Measurements from ENCODE around the gene ABCC1.

Gene ABCC1

DNA sequence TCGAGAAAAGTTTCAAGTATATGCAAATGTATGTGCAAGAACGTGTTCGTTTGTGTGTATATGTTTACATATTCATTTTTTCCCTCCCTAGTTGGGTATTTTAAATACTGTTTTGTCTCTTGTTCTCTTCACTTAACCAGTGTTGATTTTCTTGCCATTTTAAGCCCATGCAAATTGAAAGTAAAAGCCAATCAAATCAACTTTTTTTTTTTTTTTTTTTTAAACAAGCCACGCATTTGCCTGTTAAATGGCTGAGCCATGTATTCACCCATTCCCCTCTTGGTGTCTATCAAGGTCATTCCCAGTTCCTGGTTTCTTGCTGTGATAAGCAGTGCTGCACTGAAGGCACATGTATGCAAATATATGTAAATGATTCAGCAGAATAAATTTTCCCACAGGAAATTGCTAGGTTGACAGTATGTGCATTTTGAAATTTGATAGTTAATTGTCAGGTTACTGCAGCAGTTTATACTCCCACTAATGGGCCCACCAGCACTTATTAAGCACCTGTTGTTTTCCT, 12.2 kb downstream of the ABCC1 start (continued):
- TF ChIP-seq, protein P1, sequence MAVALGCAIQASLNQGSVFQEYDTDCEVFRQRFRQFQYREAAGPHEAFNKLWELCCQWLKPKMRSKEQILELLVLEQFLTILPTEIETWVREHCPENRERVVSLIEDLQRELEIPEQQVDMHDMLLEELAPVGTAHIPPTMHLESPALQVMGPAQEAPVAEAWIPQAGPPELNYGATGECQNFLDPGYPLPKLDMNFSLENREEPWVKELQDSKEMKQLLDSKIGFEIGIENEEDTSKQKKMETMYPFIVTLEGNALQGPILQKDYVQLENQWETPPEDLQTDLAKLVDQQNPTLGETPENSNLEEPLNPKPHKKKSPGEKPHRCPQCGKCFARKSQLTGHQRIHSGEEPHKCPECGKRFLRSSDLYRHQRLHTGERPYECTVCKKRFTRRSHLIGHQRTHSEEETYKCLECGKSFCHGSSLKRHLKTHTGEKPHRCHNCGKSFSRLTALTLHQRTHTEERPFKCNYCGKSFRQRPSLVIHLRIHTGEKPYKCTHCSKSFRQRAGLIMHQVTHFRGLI (tag by site-specific recombination; IDR thresholded peaks at IDR 0.05) = no peak

DNA sequence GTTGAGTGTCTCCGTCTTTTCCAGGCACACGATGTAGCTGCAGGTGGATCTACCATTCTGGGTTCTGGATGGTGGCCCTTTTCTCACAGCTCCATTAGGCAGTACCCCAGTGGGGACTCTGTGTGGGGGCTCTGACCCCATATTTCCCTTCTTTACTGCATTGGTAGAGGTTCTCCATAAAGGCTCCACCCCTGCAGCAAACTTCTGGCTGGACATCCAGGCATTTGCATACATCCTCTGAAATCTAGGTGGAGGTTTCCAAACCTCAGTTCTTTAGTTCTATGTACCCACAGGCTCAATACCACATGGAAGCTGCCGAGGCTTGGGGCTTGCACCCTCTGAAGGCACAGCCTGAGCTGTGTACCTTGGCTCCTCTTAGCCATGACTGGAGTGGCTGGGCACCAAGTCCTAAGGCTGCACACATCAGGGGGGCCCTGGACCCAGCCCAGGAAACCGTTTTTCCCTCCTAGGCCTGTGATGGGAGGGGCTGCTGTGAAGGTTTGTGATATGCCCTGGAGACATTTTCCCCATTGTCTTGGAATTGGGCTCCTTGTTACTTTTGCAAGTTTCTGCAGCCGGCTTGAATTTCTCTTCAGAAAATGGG, 14.0 kb downstream of the ABCC1 start:
- ChIA-PET POLR2A (no interaction called here), CTCF (no interaction called here)
- Histone ChIP-seq H3K36me3 (ENCODE audit: control insufficient read depth in 2 of 2, insufficient read depth in 1 of 2, low read length in 2 of 2) (peaks cover 0 to 2% of the 10 kb centered on the region in 2 experiments; a peak in 1 of 3 replicates), H3K4me3 (ENCODE audit: low read depth, low read length) (no peak overlapping the region), H3K9me3 (ENCODE audit: control insufficient read depth, insufficient read depth, low read depth, low read length) (no peaks in the 10 kb centered on the region), H3K4me1 (ENCODE audit: control insufficient read depth, insufficient read depth, low read length) (peaks cover 3% of the 10 kb centered on the region), H3K27ac (ENCODE audit: extremely low read depth, low read depth, low read length) (no peak overlapping the region)
- TF ChIP-seq KLF16 (tag by site-specific recombination; IDR thresholded peaks at IDR 0.05) (no peak), ZNF132 (tag by site-specific recombination; IDR thresholded peaks at IDR 0.05; ENCODE audit: borderline replicate concordance) (no peak), ZNF600 (tag by site-specific recombination; IDR thresholded peaks at IDR 0.05) (no peak), ZBTB48 (tag by site-specific recombination; IDR thresholded peaks at IDR 0.05) (no peak), ZNF394 (tag by site-specific recombination; IDR thresholded peaks at IDR 0.05; ENCODE audit: borderline replicate concordance) (no peak), ZFHX2 (tag by site-specific recombination; conservative IDR thresholded peaks at IDR 0.05) (no peak), ZNF707 (tag by site-specific recombination; IDR thresholded peaks at IDR 0.05) (no peak), ZNF585B (tag by site-specific recombination; IDR thresholded peaks at IDR 0.05) (peak; percentile 73), SETDB1 (IDR thresholded peaks at IDR 0.05; ENCODE audit: insufficient read length, low read length) (peak; percentile 46), ZNF354C (tag by site-specific recombination; IDR thresholded peaks at IDR 0.05; ENCODE audit: borderline replicate concordance, low read depth) (no peak), ZNF768 (tag by site-specific recombination; IDR thresholded peaks at IDR 0.05) (no peak), ZBTB8A (tag by site-specific recombination; IDR thresholded peaks at IDR 0.05) (no peak)
- TF ChIP-seq, protein P2, sequence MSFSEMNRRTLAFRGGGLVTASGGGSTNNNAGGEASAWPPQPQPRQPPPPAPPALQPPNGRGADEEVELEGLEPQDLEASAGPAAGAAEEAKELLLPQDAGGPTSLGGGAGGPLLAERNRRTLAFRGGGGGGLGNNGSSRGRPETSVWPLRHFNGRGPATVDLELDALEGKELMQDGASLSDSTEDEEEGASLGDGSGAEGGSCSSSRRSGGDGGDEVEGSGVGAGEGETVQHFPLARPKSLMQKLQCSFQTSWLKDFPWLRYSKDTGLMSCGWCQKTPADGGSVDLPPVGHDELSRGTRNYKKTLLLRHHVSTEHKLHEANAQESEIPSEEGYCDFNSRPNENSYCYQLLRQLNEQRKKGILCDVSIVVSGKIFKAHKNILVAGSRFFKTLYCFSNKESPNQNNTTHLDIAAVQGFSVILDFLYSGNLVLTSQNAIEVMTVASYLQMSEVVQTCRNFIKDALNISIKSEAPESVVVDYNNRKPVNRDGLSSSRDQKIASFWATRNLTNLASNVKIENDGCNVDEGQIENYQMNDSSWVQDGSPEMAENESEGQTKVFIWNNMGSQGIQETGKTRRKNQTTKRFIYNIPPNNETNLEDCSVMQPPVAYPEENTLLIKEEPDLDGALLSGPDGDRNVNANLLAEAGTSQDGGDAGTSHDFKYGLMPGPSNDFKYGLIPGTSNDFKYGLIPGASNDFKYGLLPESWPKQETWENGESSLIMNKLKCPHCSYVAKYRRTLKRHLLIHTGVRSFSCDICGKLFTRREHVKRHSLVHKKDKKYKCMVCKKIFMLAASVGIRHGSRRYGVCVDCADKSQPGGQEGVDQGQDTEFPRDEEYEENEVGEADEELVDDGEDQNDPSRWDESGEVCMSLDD (tag by site-specific recombination; IDR thresholded peaks at IDR 0.05) = no peak
- TF ChIP-seq, protein P3, sequence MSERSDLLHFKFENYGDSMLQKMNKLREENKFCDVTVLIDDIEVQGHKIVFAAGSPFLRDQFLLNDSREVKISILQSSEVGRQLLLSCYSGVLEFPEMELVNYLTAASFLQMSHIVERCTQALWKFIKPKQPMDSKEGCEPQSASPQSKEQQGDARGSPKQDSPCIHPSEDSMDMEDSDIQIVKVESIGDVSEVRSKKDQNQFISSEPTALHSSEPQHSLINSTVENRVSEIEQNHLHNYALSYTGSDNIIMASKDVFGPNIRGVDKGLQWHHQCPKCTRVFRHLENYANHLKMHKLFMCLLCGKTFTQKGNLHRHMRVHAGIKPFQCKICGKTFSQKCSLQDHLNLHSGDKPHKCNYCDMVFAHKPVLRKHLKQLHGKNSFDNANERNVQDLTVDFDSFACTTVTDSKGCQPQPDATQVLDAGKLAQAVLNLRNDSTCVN (tag by site-specific recombination; optimal IDR thresholded peaks at IDR 0.05) = no peak
- TF ChIP-seq, protein P4, sequence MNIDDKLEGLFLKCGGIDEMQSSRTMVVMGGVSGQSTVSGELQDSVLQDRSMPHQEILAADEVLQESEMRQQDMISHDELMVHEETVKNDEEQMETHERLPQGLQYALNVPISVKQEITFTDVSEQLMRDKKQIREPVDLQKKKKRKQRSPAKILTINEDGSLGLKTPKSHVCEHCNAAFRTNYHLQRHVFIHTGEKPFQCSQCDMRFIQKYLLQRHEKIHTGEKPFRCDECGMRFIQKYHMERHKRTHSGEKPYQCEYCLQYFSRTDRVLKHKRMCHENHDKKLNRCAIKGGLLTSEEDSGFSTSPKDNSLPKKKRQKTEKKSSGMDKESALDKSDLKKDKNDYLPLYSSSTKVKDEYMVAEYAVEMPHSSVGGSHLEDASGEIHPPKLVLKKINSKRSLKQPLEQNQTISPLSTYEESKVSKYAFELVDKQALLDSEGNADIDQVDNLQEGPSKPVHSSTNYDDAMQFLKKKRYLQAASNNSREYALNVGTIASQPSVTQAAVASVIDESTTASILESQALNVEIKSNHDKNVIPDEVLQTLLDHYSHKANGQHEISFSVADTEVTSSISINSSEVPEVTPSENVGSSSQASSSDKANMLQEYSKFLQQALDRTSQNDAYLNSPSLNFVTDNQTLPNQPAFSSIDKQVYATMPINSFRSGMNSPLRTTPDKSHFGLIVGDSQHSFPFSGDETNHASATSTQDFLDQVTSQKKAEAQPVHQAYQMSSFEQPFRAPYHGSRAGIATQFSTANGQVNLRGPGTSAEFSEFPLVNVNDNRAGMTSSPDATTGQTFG (tag by site-specific recombination; IDR thresholded peaks at IDR 0.05; ENCODE audit: borderline replicate concordance) = no peak
- TF ChIP-seq, protein P5, sequence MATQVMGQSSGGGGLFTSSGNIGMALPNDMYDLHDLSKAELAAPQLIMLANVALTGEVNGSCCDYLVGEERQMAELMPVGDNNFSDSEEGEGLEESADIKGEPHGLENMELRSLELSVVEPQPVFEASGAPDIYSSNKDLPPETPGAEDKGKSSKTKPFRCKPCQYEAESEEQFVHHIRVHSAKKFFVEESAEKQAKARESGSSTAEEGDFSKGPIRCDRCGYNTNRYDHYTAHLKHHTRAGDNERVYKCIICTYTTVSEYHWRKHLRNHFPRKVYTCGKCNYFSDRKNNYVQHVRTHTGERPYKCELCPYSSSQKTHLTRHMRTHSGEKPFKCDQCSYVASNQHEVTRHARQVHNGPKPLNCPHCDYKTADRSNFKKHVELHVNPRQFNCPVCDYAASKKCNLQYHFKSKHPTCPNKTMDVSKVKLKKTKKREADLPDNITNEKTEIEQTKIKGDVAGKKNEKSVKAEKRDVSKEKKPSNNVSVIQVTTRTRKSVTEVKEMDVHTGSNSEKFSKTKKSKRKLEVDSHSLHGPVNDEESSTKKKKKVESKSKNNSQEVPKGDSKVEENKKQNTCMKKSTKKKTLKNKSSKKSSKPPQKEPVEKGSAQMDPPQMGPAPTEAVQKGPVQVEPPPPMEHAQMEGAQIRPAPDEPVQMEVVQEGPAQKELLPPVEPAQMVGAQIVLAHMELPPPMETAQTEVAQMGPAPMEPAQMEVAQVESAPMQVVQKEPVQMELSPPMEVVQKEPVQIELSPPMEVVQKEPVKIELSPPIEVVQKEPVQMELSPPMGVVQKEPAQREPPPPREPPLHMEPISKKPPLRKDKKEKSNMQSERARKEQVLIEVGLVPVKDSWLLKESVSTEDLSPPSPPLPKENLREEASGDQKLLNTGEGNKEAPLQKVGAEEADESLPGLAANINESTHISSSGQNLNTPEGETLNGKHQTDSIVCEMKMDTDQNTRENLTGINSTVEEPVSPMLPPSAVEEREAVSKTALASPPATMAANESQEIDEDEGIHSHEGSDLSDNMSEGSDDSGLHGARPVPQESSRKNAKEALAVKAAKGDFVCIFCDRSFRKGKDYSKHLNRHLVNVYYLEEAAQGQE (tag by site-specific recombination; IDR thresholded peaks at IDR 0.05) = no peak
- TF ChIP-seq, protein P6, sequence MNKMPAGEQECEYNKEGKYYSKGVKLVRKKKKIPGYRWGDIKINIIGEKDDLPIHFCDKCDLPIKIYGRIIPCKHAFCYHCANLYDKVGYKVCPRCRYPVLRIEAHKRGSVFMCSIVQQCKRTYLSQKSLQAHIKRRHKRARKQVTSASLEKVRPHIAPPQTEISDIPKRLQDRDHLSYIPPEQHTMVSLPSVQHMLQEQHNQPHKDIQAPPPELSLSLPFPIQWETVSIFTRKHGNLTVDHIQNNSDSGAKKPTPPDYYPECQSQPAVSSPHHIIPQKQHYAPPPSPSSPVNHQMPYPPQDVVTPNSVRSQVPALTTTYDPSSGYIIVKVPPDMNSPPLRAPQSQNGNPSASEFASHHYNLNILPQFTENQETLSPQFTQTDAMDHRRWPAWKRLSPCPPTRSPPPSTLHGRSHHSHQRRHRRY (tag by site-specific recombination; IDR thresholded peaks at IDR 0.05) = no peak
- TF ChIP-seq, protein P7, sequence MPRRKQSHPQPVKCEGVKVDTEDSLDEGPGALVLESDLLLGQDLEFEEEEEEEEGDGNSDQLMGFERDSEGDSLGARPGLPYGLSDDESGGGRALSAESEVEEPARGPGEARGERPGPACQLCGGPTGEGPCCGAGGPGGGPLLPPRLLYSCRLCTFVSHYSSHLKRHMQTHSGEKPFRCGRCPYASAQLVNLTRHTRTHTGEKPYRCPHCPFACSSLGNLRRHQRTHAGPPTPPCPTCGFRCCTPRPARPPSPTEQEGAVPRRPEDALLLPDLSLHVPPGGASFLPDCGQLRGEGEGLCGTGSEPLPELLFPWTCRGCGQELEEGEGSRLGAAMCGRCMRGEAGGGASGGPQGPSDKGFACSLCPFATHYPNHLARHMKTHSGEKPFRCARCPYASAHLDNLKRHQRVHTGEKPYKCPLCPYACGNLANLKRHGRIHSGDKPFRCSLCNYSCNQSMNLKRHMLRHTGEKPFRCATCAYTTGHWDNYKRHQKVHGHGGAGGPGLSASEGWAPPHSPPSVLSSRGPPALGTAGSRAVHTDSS (tag by site-specific recombination; IDR thresholded peaks at IDR 0.05) = no peak
